K562 (cell line): ENCODE results near the gene RPRD1B. TPM values are rescaled to one million over a fixed set of nuclear protein-coding genes. Genes with fewer than 3 reads are reported as not detected.

Source experiments
- NFE2L1 ChIP-seq: fragments of 450-650 bp; IDR thresholded peaks from 2 replicates; pipeline ENCODE4 v1.6.1; 2016; ENCODE audit warnings: missing genetic modification characterization, low read depth, mild to moderate bottlenecking, missing compliant biosample characterization, moderate library complexity, borderline replicate concordance
- RBM39 ChIP-seq: fragments of 200-400 bp; formaldehyde crosslinking; optimal IDR thresholded peaks from 2 replicates; pipeline ENCODE3; 2018; ENCODE audit warnings: low read depth, low read length
- SMAD1 ChIP-seq: fragments of 150-350 bp; IDR thresholded peaks from 2 replicates; pipeline ENCODE4 v1.6.1; 2014; ENCODE audit warnings: low read length, low read depth; ENCODE audit not compliant: partially characterized antibody
- SMARCC2 ChIP-seq: fragments of 450-650 bp; IDR thresholded peaks from 2 replicates; pipeline ENCODE4 v1.6.1; 2017; ENCODE audit warnings: antibody characterized with exemption, moderate library complexity, mild to moderate bottlenecking, low read depth
- SMC3 ChIP-seq: conservative IDR thresholded peaks from 2 replicates; pipeline ENCODE4 v1.6.1; 2011; ENCODE audit warnings: low read depth, low read length, improper control_type of control experiment; ENCODE audit not compliant: insufficient read depth
- ZFPM2 ChIP-seq: fragments of 250-450 bp; sonication (Bioruptor Pico); IDR thresholded peaks from 2 replicates; pipeline ENCODE4 v1.5.1; 2022; ENCODE audit warnings: mild to moderate bottlenecking
- ZNF134 ChIP-seq: fragments of 250-450 bp; sonication (Bioruptor Pico); conservative IDR thresholded peaks from 2 replicates; pipeline ENCODE4 v1.4.0; 2020
- ZNF354B ChIP-seq: fragments of 250-450 bp; sonication (Bioruptor Pico); IDR thresholded peaks from 2 replicates; pipeline ENCODE4 v1.4.0; 2020
- polyA plus RNA-seq, 8 experiments: library from polyadenylated mRNA; depleted of rRNA in 4 of 8; stranded (reverse) in 5 of 8; unstranded in 3 of 8; fragments of >200 nt; fragmentation: Nextera tagmentation in 2 of 8; fragmentation: Illumina TruSeq in 1 of 8; extraction: Ambion mirVana in 2 of 8; extraction: Trizol in 1 of 8; gene quantifications; 2 replicates each; pipeline versions ENCODE4 v1.2.1 to v1.2.3, GENCODE V29; 2011 to 2014; ENCODE audit warnings: inconsistent platforms in 1 of 8, missing spikeins in 1 of 8
- total RNA-seq, 7 experiments: library from RNA; depleted of rRNA in 6 of 7; stranded (reverse); fragments of >200 nt in 6 of 7; fragmentation: Illumina TruSeq in 2 of 7; extraction: Trizol in 2 of 7; gene quantifications; 2 replicates each; pipeline versions ENCODE4 v1.2.1 to v1.2.3, GENCODE V29; 2011 to 2021; ENCODE audit warnings: low replicate concordance in 1 of 7
- TF ChIP-seq, protein P1 (sequence below): fragments of 450-650 bp; IDR thresholded peaks from 2 replicates; pipeline ENCODE4 v1.7.1; 2018; ENCODE audit warnings: mild to moderate bottlenecking, low read depth; ENCODE audit not compliant: partially characterized antibody
- TF ChIP-seq, protein P2 (sequence below): IDR thresholded peaks from 2 replicates; pipeline ENCODE4 v1.6.1; 2016; ENCODE audit warnings: missing genetic modification characterization, missing compliant biosample characterization
- TF ChIP-seq, protein P3 (sequence below): IDR thresholded peaks from 2 replicates; pipeline ENCODE4 v1.6.1; 2014; ENCODE audit warnings: antibody characterized with exemption

Gene RPRD1B
- total and polyA plus RNA-seq, 9 of the 15 experiments (the other 6 are each of a cell fraction or from before 2014, with no cell fraction given) = 5.5 to 43.0 (median 24.4) TPM

DNA sequence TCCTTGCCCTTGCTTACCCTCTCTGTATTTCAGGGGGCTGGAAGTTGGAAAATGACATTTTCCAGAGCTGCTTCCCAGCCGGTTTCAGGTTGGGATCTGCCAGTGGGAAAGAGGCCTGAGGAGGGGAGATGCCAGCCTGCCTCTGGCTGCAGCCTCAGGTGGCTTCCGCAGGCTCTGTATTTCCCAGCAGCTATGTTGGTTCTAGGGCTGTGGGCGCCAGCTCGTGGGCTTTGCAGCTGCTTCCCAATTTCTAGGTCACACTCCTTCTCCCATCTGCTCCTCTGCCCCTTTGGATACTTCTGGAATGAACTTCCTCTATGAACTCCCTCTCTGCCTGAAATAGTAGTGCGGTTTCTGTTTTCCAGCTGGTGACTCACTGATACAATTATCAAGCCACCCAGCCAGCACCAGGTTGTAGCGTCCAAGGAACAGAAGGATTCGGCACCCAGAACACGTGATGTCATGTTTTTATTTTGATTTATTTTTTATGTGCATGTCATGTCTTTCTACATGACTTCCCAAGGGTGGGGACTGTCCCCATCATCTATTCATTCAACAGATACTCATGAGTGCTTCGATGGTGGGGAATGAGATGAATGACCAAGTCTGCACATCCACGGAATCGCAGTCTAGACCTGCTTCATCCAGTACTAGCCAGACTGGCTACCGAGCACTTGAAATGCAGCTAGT lies 93.5 kb downstream of the RPRD1B start (continued):
- TF ChIP-seq, protein P1, sequence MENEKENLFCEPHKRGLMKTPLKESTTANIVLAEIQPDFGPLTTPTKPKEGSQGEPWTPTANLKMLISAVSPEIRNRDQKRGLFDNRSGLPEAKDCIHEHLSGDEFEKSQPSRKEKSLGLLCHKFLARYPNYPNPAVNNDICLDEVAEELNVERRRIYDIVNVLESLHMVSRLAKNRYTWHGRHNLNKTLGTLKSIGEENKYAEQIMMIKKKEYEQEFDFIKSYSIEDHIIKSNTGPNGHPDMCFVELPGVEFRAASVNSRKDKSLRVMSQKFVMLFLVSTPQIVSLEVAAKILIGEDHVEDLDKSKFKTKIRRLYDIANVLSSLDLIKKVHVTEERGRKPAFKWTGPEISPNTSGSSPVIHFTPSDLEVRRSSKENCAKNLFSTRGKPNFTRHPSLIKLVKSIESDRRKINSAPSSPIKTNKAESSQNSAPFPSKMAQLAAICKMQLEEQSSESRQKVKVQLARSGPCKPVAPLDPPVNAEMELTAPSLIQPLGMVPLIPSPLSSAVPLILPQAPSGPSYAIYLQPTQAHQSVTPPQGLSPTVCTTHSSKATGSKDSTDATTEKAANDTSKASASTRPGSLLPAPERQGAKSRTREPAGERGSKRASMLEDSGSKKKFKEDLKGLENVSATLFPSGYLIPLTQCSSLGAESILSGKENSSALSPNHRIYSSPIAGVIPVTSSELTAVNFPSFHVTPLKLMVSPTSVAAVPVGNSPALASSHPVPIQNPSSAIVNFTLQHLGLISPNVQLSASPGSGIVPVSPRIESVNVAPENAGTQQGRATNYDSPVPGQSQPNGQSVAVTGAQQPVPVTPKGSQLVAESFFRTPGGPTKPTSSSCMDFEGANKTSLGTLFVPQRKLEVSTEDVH = no peak
- TF ChIP-seq RBM39 = no peak
- peak; percentile 44 for TF ChIP-seq SMAD1
- no peak for TF ChIP-seq NFE2L1 (tag)
- TF ChIP-seq SMC3 = no peak
- TF ChIP-seq SMARCC2 = peak; percentile 80; the same call in 1 of the 2 replicates
- TF ChIP-seq ZFPM2 (CRISPR knock-in tag) = no peak
- no peak for TF ChIP-seq ZNF354B
- no peak for TF ChIP-seq ZNF134 (CRISPR knock-in tag)
- TF ChIP-seq, protein P2, sequence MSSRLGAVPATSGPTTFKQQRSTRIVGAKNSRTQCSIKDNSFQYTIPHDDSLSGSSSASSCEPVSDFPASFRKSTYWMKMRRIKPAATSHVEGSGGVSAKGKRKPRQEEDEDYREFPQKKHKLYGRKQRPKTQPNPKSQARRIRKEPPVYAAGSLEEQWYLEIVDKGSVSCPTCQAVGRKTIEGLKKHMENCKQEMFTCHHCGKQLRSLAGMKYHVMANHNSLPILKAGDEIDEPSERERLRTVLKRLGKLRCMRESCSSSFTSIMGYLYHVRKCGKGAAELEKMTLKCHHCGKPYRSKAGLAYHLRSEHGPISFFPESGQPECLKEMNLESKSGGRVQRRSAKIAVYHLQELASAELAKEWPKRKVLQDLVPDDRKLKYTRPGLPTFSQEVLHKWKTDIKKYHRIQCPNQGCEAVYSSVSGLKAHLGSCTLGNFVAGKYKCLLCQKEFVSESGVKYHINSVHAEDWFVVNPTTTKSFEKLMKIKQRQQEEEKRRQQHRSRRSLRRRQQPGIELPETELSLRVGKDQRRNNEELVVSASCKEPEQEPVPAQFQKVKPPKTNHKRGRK (tag) = no peak
- TF ChIP-seq, protein P3, sequence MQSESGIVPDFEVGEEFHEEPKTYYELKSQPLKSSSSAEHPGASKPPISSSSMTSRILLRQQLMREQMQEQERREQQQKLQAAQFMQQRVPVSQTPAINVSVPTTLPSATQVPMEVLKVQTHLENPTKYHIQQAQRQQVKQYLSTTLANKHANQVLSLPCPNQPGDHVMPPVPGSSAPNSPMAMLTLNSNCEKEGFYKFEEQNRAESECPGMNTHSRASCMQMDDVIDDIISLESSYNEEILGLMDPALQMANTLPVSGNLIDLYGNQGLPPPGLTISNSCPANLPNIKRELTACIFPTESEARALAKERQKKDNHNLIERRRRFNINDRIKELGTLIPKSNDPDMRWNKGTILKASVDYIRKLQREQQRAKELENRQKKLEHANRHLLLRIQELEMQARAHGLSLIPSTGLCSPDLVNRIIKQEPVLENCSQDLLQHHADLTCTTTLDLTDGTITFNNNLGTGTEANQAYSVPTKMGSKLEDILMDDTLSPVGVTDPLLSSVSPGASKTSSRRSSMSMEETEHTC = peak; percentile 76; the same call in 1 of the 2 replicates
